HEK293 (cell line): ENCODE data around the gene ABCB9.
A peak's percentile ranks its signal among the peaks of the same experiment; 100 is the strongest.

Source experiments
- CTCF ChIA-PET: fragments of 350-600 bp; formaldehyde crosslinking; extraction: SDS; loops from one replicate; lab custom pipeline; 2021; ENCODE audit warnings: antibody characterized with exemption; lab: Yijun Ruan, JAX
- POLR2A ChIA-PET: fragments of 300-600 bp; formaldehyde crosslinking; extraction: SDS; loops from one replicate; lab custom pipeline; 2020; ENCODE audit warnings: antibody characterized with exemption, inconsistent platforms; lab: Yijun Ruan, JAX
- H3K27ac ChIP-seq: fragments of 200-500 bp; sonication (Bioruptor generic); 2 replicates; pipeline ENCODE4 v1.5.1; 2014; ENCODE audit warnings: low read depth, low read length, control low read depth, inconsistent platforms; ENCODE audit errors: extremely low read depth
- H3K36me3 ChIP-seq, 2 experiments: fragments of 200-500 bp in 1 of 2; sonication (Bioruptor generic) in 1 of 2; 1 replicate in 1 of 2; 2 replicates in 1 of 2; pipeline ENCODE4 v1.5.1; 2014 to 2017; ENCODE audit warnings: inconsistent platforms in 2 of 2, low read length in 2 of 2; ENCODE audit not compliant: control insufficient read depth in 2 of 2, insufficient read depth in 1 of 2
- H3K4me1 ChIP-seq: fragments of 200-500 bp; sonication (Bioruptor generic); 2 replicates; pipeline ENCODE4 v1.5.1; 2014; ENCODE audit warnings: mild to moderate bottlenecking, low read length, inconsistent platforms; ENCODE audit not compliant: control insufficient read depth, insufficient read depth
- H3K4me3 ChIP-seq: 2 replicates; pipeline ENCODE4 v1.5.1; 2011; ENCODE audit warnings: low read depth, mild to moderate bottlenecking, control low read depth, low read length, moderate library complexity
- H3K9me3 ChIP-seq: fragments of 200-500 bp; sonication (Bioruptor generic); 2 replicates; pipeline ENCODE4 v1.5.1; 2014; ENCODE audit warnings: low read depth, low read length, inconsistent platforms; ENCODE audit not compliant: control insufficient read depth, insufficient read depth
- ZFP41 ChIP-seq: fragments of 450-650 bp; formaldehyde crosslinking; IDR thresholded peaks from 2 replicates; pipeline ENCODE4 v1.5.1; 2016; ENCODE audit warnings: missing biosample characterization, missing genetic modification characterization, borderline replicate concordance
- ZIC2 ChIP-seq: fragments of 450-650 bp; formaldehyde crosslinking; IDR thresholded peaks from 2 replicates; pipeline ENCODE4 v1.5.1; 2016; ENCODE audit warnings: missing biosample characterization, missing genetic modification characterization
- ZNF112 ChIP-seq: fragments of 450-650 bp; formaldehyde crosslinking; IDR thresholded peaks from 2 replicates; pipeline ENCODE4 v1.5.0; 2017; ENCODE audit warnings: missing biosample characterization, missing genetic modification characterization
- ZNF146 ChIP-seq: fragments of 450-650 bp; formaldehyde crosslinking; IDR thresholded peaks from 2 replicates; pipeline ENCODE4 v1.5.1; 2016; ENCODE audit warnings: missing biosample characterization, missing genetic modification characterization
- ZNF202 ChIP-seq: fragments of 450-650 bp; formaldehyde crosslinking; IDR thresholded peaks from 2 replicates; pipeline ENCODE4 v1.5.1; 2016; ENCODE audit warnings: missing biosample characterization, missing genetic modification characterization, borderline replicate concordance
- ZNF302 ChIP-seq: fragments of 450-650 bp; formaldehyde crosslinking; IDR thresholded peaks from 2 replicates; pipeline ENCODE4 v1.5.1; 2016; ENCODE audit warnings: missing biosample characterization, missing genetic modification characterization, low read depth
- ZNF394 ChIP-seq: fragments of 450-650 bp; formaldehyde crosslinking; IDR thresholded peaks from 2 replicates; pipeline ENCODE4 v1.5.1; 2016; ENCODE audit warnings: missing biosample characterization, missing genetic modification characterization, mild to moderate bottlenecking, moderate library complexity, borderline replicate concordance
- ZSCAN16 ChIP-seq: fragments of 450-650 bp; formaldehyde crosslinking; IDR thresholded peaks from 2 replicates; pipeline ENCODE4 v1.5.1; 2016; ENCODE audit warnings: missing biosample characterization, missing genetic modification characterization
- ZSCAN30 ChIP-seq: fragments of 450-650 bp; IDR thresholded peaks from 2 replicates; pipeline ENCODE4 v1.5.1; 2018; ENCODE audit warnings: missing biosample characterization, mild to moderate bottlenecking, missing genetic modification characterization, moderate library complexity
- TF ChIP-seq, protein P1 (sequence below): fragments of 450-650 bp; formaldehyde crosslinking; IDR thresholded peaks from 2 replicates; pipeline ENCODE4 v1.5.1; 2017; ENCODE audit warnings: missing biosample characterization, mild to moderate bottlenecking, missing genetic modification characterization, moderate library complexity
- TF ChIP-seq, protein P2 (sequence below): fragments of 450-650 bp; formaldehyde crosslinking; IDR thresholded peaks from 2 replicates; pipeline ENCODE4 v1.5.1; 2016; ENCODE audit warnings: missing biosample characterization, missing genetic modification characterization
- TF ChIP-seq, protein P3 (sequence below): fragments of 450-650 bp; formaldehyde crosslinking; IDR thresholded peaks from 2 replicates; pipeline ENCODE4 v1.5.1; 2016; ENCODE audit warnings: missing biosample characterization, missing genetic modification characterization

Gene ABCB9

DNA sequence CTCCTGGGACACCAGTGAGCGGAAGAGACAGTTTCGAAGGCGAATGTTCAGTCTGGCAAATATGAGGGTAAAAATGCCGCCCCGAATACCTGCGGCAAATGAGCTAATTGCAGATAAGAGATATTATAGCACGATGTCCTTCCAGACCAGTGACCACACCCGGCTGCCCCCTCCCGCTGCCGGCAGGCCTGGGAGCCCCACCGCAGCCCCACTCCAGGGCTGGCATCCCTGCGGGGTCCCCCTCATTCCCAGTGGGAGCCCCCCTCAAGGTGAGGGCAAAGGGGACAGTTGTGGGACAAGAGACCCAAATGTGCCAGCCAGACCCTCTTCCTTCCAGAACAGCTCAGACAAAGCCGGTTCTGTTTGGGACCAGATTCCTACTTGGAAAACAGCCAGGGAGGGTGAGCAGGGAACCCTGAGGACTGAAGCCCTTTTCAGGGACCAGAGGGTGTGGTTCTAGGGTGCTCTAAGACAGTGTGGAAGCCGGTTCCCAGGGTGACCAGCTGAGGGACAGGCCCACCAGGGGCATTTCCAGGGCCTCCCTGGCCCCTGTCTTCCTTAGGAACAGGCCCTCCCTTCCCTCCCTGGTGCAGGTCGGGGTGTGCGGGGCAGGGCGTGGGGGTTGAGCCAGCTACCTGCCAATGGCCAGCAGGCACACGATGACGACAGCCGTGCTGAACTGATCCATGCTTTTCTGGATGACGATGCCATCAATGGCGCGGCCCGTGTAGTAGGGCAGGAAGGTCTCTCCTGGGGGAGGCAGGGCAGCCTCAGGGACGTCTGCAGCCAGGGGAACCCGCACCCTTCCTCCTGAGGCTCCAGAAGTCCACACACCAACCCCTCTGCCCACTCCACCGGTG, 16.2 kb downstream of the ABCB9 start:
- TF ChIP-seq, protein P1, sequence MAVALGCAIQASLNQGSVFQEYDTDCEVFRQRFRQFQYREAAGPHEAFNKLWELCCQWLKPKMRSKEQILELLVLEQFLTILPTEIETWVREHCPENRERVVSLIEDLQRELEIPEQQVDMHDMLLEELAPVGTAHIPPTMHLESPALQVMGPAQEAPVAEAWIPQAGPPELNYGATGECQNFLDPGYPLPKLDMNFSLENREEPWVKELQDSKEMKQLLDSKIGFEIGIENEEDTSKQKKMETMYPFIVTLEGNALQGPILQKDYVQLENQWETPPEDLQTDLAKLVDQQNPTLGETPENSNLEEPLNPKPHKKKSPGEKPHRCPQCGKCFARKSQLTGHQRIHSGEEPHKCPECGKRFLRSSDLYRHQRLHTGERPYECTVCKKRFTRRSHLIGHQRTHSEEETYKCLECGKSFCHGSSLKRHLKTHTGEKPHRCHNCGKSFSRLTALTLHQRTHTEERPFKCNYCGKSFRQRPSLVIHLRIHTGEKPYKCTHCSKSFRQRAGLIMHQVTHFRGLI (tag by site-specific recombination), result no peak
- TF ChIP-seq ZFP41 (tag by site-specific recombination) (no peak), ZSCAN30 (tag by site-specific recombination) (no peak), ZNF394 (no peak)
- TF ChIP-seq, protein P2, sequence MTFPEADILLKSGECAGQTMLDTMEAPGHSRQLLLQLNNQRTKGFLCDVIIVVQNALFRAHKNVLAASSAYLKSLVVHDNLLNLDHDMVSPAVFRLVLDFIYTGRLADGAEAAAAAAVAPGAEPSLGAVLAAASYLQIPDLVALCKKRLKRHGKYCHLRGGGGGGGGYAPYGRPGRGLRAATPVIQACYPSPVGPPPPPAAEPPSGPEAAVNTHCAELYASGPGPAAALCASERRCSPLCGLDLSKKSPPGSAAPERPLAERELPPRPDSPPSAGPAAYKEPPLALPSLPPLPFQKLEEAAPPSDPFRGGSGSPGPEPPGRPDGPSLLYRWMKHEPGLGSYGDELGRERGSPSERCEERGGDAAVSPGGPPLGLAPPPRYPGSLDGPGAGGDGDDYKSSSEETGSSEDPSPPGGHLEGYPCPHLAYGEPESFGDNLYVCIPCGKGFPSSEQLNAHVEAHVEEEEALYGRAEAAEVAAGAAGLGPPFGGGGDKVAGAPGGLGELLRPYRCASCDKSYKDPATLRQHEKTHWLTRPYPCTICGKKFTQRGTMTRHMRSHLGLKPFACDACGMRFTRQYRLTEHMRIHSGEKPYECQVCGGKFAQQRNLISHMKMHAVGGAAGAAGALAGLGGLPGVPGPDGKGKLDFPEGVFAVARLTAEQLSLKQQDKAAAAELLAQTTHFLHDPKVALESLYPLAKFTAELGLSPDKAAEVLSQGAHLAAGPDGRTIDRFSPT (tag by site-specific recombination), result 0 out of 2 replicates have a peak, but pooled peaks have one; percentile 2
- Histone ChIP-seq H3K4me1 (no peaks in the 10 kb centered on the region), H3K4me3 (no peak overlapping the region), H3K9me3 (no peaks in the 10 kb centered on the region), H3K27ac (no peak overlapping the region), H3K36me3 (peaks cover 0 to 10% of the 10 kb centered on the region in 2 experiments; a peak in 2 of 3 replicates)
- POLR2A ChIA-PET, result interaction anchor here (0.6 kb wide), 1 partner anchor 200 kb away, joined by 3 read pairs; no protein-coding TSS in a partner anchor
- CTCF ChIA-PET, result interaction anchor here (0.6 to 9.3 kb wide), 10 partner anchors 11 to 291 kb away, joined by 3 to 105 read pairs (median 4); no protein-coding TSS in a partner anchor

DNA sequence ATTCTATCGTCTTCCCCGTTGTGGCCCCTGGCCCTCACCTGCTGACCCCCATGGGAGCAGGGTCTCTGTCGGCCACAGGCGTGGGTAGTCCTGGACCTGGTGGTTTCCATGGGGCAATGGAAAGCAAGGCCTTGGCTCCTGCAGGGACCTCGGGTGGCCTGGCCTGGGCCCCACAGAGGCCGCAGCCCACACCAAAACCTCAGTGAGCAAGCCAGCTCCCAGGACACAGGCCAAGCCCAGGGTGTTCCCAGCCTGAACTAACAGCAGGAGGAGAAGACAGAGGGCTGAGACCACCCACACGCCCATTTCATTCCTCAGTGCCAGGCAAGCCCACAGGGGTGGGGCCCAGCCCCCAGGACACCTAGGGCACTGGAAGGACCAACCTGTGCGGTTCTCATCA, 16.9 kb downstream of the ABCB9 start:
- Histone ChIP-seq H3K36me3 (peaks cover 0 to 9% of the 10 kb centered on the region in 2 experiments; a peak in 2 of 3 replicates), H3K27ac (no peak overlapping the region), H3K4me3 (no peak overlapping the region), H3K4me1 (no peaks in the 10 kb centered on the region), H3K9me3 (no peaks in the 10 kb centered on the region)
- TF ChIP-seq ZSCAN16 (tag by site-specific recombination), result no peak
- TF ChIP-seq ZNF146, result no peak
- TF ChIP-seq, protein P2 (tag by site-specific recombination), result 0 out of 2 replicates have a peak, but pooled peaks have one; percentile 24
- 0 out of 2 replicates have a peak, but pooled peaks have one; percentile 19 for TF ChIP-seq ZIC2 (tag by site-specific recombination)
- TF ChIP-seq ZNF112, result no peak
- no peak for TF ChIP-seq ZNF202
- CTCF ChIA-PET, result interaction anchor here (0.6 to 9.3 kb wide), 5 partner anchors 58 to 221 kb away, joined by 3 to 105 read pairs (median 5); no protein-coding TSS in a partner anchor
- POLR2A ChIA-PET, result no interaction called here

DNA sequence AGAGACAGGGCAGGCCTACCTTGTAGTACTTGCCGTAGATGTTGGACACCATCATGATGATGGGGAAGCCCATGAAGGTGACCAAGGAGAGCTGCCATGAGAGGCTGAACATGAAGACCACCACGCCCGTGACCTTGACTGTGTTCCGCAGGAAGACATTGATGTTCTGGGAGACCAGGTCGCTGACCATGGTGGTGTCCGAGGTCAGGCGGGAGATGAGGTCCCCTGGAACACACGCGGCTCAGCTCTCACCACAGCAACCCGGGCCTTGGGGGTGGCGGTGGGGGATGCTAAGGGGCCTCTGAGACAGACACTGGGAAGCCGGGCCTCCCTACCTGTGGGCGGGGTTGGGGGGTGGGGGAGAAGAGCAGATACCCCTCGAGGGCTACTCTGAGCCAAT, 17.7 kb downstream of the ABCB9 start:
- Histone ChIP-seq H3K36me3 (peaks cover 0 to 9% of the 10 kb centered on the region in 2 experiments; a peak in 2 of 3 replicates), H3K4me1 (no peaks in the 10 kb centered on the region)

More for the DNA sequence above, 17.7 kb downstream of the ABCB9 start:
- no peak overlapping the region for H3K4me3 ChIP-seq
- no peak for TF ChIP-seq ZNF302 (tag by site-specific recombination)
- TF ChIP-seq, protein P3, sequence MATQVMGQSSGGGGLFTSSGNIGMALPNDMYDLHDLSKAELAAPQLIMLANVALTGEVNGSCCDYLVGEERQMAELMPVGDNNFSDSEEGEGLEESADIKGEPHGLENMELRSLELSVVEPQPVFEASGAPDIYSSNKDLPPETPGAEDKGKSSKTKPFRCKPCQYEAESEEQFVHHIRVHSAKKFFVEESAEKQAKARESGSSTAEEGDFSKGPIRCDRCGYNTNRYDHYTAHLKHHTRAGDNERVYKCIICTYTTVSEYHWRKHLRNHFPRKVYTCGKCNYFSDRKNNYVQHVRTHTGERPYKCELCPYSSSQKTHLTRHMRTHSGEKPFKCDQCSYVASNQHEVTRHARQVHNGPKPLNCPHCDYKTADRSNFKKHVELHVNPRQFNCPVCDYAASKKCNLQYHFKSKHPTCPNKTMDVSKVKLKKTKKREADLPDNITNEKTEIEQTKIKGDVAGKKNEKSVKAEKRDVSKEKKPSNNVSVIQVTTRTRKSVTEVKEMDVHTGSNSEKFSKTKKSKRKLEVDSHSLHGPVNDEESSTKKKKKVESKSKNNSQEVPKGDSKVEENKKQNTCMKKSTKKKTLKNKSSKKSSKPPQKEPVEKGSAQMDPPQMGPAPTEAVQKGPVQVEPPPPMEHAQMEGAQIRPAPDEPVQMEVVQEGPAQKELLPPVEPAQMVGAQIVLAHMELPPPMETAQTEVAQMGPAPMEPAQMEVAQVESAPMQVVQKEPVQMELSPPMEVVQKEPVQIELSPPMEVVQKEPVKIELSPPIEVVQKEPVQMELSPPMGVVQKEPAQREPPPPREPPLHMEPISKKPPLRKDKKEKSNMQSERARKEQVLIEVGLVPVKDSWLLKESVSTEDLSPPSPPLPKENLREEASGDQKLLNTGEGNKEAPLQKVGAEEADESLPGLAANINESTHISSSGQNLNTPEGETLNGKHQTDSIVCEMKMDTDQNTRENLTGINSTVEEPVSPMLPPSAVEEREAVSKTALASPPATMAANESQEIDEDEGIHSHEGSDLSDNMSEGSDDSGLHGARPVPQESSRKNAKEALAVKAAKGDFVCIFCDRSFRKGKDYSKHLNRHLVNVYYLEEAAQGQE, result peak; percentile 70
- no peaks in the 10 kb centered on the region for H3K9me3 ChIP-seq
- POLR2A ChIA-PET, result no interaction called here
- CTCF ChIA-PET, result interaction anchor here (0.5 to 1.8 kb wide), 4 partner anchors 68 to 285 kb away, joined by 3 to 5 read pairs (median 4); no protein-coding TSS in a partner anchor
- H3K27ac ChIP-seq, result no peak overlapping the region
